Smooth muscle cell (in vitro differentiated cells): ENCODE measurements around the gene SLC25A6. TPM values are rescaled to one million over a fixed set of nuclear protein-coding genes. Genes with fewer than 3 reads are reported as not detected.

ENCODE experiments used
- DNase-seq: peaks from one replicate; lab custom pipeline; 2025; ENCODE audit not compliant: unreplicated experiment; lab: John Stamatoyannopoulos, UW
- H2AFZ ChIP-seq: fragments of 200-600 bp; sonication (generic); 2 replicates; pipeline ENCODE4 v1.6.0; 2016; ENCODE audit warnings: antibody characterized with exemption, low read depth, mild to moderate bottlenecking
- H3F3A ChIP-seq: fragments of 200-600 bp; sonication (generic); 2 replicates; pipeline ENCODE4 v1.6.0; 2017; ENCODE audit warnings: antibody characterized with exemption, low read depth
- H3K27ac ChIP-seq: fragments of 200-600 bp; sonication (generic); 2 replicates; pipeline ENCODE4 v1.5.1; 2016; ENCODE audit warnings: low read depth, mild to moderate bottlenecking
- H3K27me3 ChIP-seq: fragments of 200-600 bp; sonication (generic); 2 replicates; pipeline ENCODE4 v1.6.1; 2016; ENCODE audit warnings: low read depth, mild to moderate bottlenecking
- H3K36me3 ChIP-seq: fragments of 200-600 bp; sonication (generic); 2 replicates; pipeline ENCODE4 v1.5.1; 2016; ENCODE audit warnings: low read depth
- H3K4me1 ChIP-seq: fragments of 200-600 bp; sonication (generic); 2 replicates; pipeline ENCODE4 v1.5.1; 2016; ENCODE audit warnings: low read depth
- H3K4me2 ChIP-seq: fragments of 200-600 bp; sonication (generic); 2 replicates; pipeline ENCODE4 v1.6.0; 2016; ENCODE audit warnings: mild to moderate bottlenecking
- H3K4me3 ChIP-seq: fragments of 200-600 bp; sonication (generic); 2 replicates; pipeline ENCODE4 v1.5.1; 2016; ENCODE audit warnings: mild to moderate bottlenecking
- H3K79me2 ChIP-seq: fragments of 200-600 bp; sonication (generic); 2 replicates; pipeline ENCODE4 v1.6.0; 2016; ENCODE audit warnings: low read depth, mild to moderate bottlenecking
- H3K9ac ChIP-seq: fragments of 200-600 bp; sonication (generic); 2 replicates; pipeline ENCODE4 v1.6.0; 2016; ENCODE audit warnings: low read depth
- H3K9me3 ChIP-seq: fragments of 200-600 bp; sonication (generic); replicated peaks from 2 replicates; pipeline ENCODE4 v1.5.1; 2016; ENCODE audit warnings: low read depth
- H4K20me1 ChIP-seq: fragments of 200-600 bp; sonication (generic); 2 replicates; pipeline ENCODE4 v1.6.0; 2016; ENCODE audit warnings: low read depth
- CTCF ChIP-seq: fragments of 200-600 bp; sonication (generic); IDR thresholded peaks from 2 replicates; pipeline ENCODE4 v1.5.1; 2017; ENCODE audit warnings: borderline replicate concordance, mild to moderate bottlenecking, antibody characterized with exemption; ENCODE audit not compliant: insufficient read depth, poor library complexity, severe bottlenecking
- WGBS: methylation state at CpG from one replicate; pipeline ENCODE4 v1.1.7; 2016; ENCODE audit warnings: low lambda C conversion rate; 5-methylcytosine and 5-hydroxymethylcytosine counted together
- polyA plus RNA-seq: library from polyadenylated mRNA; unstranded; fragments of >200 nt; fragmentation: Nextera tagmentation; extraction: Ambion mirVana; gene quantifications from 2 replicates; pipeline ENCODE4 v1.2.1, GENCODE V29; 2016
- total RNA-seq: library from RNA; depleted of rRNA; stranded (reverse); fragments of >200 nt; gene quantifications from 2 replicates; pipeline ENCODE4 v1.2.3, GENCODE V29; 2014

Gene SLC25A6
- total and polyA plus RNA-seq, 2 experiments from 2014 or later: 160 to 288 TPM

- Histone ChIP-seq H3K4me2 (peak overlapping the region; percentile 98), H3K27ac (peak overlapping the region; percentile 24), H2AFZ (no peak overlapping the region), H3K79me2 (peaks cover 32% of the 10 kb centered on the region), H4K20me1 (peaks cover 34% of the 10 kb centered on the region), H3K9me3 (no peaks in the 10 kb centered on the region), H3K27me3 (no peaks in the 10 kb centered on the region), H3K9ac (no peak overlapping the region), H3K4me1 (peaks cover 15% of the 10 kb centered on the region), H3F3A (peaks cover 16% of the 10 kb centered on the region), H3K36me3 (peaks cover 10% of the 10 kb centered on the region), H3K4me3 (no peak overlapping the region)
- 77% methylated on average over 12 of the region's 16 CpGs for WGBS
- TF ChIP-seq CTCF: no peak
- DNase-seq: no peak
Measured at GRCh38 chrX:1393871-1394615, 2.1 kb upstream of the SLC25A6 start.

GRCh38 chrX:1392376-1393068 lies 609 bp upstream of the SLC25A6 start:
- H2AFZ ChIP-seq: peak overlapping the region; percentile 66
- peak overlapping the region; percentile 98 for H3K4me2 ChIP-seq
- H3K9me3 ChIP-seq: no peaks in the 10 kb centered on the region
- peak overlapping the region; percentile 87 for H3K9ac ChIP-seq
- H3K4me3 ChIP-seq: peak overlapping the region; percentile 100
- H3K27me3 ChIP-seq: no peaks in the 10 kb centered on the region
- no peak for DNase-seq
- H3K4me1 ChIP-seq: peaks cover 15% of the 10 kb centered on the region
- peaks cover 49% of the 10 kb centered on the region for H4K20me1 ChIP-seq
- under 1% methylated on average over 52 of the region's 76 CpGs for WGBS
- no peak for TF ChIP-seq CTCF
- peaks cover 11% of the 10 kb centered on the region for H3K36me3 ChIP-seq
- peaks cover 16% of the 10 kb centered on the region for H3F3A ChIP-seq
- H3K79me2 ChIP-seq: peaks cover 47% of the 10 kb centered on the region
- H3K27ac ChIP-seq: peak overlapping the region; percentile 93

GRCh38 chrX:1391370-1391706 lies 575 bp downstream of the SLC25A6 start:
- TF ChIP-seq CTCF: no peak
- WGBS: 2% methylated on average over 19 of the region's 19 CpGs
- no peaks in the 10 kb centered on the region for H3K9me3 ChIP-seq
- H3K4me1 ChIP-seq: peaks cover 15% of the 10 kb centered on the region
- peak overlapping the region; percentile 99 for H3K9ac ChIP-seq
- peaks cover 61% of the 10 kb centered on the region for H4K20me1 ChIP-seq
- no peaks in the 10 kb centered on the region for H3K27me3 ChIP-seq
- H3K4me3 ChIP-seq: peak overlapping the region; percentile 100
- H3K27ac ChIP-seq: peak overlapping the region; percentile 100
- H3K79me2 ChIP-seq: peaks cover 57% of the 10 kb centered on the region
- H3F3A ChIP-seq: peaks cover 16% of the 10 kb centered on the region
- peak overlapping the region; percentile 98 for H3K4me2 ChIP-seq
- H2AFZ ChIP-seq: no peak overlapping the region
- no peak for DNase-seq
- H3K36me3 ChIP-seq: peaks cover 11% of the 10 kb centered on the region
